LoVo (cell line): ENCODE results near the gene PAX7.

Experiments used
- DNase-seq: peaks from one replicate; pipeline ENCODE4 v3.0.0-alpha.2; 2016; ENCODE audit warnings: low spot score

Gene PAX7

DNA sequence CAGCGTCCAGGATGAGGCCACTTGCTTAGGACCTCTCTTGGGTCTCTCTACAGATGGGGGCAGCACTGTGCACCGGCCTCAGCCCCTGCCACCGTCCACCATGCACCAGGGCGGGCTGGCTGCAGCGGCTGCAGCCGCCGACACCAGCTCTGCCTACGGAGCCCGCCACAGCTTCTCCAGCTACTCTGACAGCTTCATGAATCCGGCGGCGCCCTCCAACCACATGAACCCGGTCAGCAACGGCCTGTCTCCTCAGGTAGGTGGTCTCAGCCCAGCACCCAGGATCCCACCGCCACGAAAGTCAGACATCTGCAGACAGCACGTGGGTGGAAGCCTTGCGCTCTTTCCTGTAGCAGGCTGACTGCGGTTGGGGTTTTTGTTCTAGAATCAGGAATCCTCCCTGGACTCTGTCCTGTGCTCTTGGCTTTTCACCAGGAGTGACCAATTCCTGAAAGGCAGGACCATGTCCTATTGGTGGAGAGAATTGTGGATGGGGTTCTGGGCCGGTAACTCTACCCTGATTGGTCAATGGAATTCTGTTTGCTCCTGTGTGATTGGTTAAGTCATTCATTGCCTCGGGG lies 72.5 kb downstream of the PAX7 start:
- no peak for DNase-seq

DNA sequence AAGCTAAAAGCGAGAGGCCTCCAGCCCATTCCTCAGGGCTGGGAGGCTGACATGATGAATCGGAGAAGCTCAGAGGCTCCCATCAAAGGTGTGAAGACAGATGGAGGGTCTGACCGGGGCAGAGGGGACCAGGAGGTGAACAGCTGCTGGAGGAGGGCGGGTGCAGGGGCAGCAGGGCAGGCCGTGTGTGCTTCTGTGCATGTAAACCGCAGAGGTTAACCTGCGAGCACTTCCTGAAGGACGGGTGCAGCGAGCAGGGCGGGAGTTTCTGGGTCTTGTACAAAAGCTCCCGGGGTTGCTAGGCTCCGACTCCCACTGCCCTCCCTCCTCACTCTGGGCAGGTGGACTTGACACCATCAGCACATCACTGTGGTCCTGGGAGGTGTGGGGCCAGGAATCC lies 75.2 kb downstream of the PAX7 start:
- DNase-seq = no peak

- DNase-seq = no peak
Observed at GRCh38 chr1:18707696-18708257, 77.1 kb downstream of the PAX7 start.

- no peak for DNase-seq
Observed at GRCh38 chr1:18710002-18710401, 79.4 kb downstream of the PAX7 start.

- DNase-seq = no peak
Observed at GRCh38 chr1:18711003-18711402, 80.4 kb downstream of the PAX7 start.

- DNase-seq = no peak
Observed at GRCh38 chr1:18711536-18712251, 81.0 kb downstream of the PAX7 start.

GRCh38 chr1:18712252-18712600 lies 81.6 kb downstream of the PAX7 start:
- DNase-seq = no peak

DNA sequence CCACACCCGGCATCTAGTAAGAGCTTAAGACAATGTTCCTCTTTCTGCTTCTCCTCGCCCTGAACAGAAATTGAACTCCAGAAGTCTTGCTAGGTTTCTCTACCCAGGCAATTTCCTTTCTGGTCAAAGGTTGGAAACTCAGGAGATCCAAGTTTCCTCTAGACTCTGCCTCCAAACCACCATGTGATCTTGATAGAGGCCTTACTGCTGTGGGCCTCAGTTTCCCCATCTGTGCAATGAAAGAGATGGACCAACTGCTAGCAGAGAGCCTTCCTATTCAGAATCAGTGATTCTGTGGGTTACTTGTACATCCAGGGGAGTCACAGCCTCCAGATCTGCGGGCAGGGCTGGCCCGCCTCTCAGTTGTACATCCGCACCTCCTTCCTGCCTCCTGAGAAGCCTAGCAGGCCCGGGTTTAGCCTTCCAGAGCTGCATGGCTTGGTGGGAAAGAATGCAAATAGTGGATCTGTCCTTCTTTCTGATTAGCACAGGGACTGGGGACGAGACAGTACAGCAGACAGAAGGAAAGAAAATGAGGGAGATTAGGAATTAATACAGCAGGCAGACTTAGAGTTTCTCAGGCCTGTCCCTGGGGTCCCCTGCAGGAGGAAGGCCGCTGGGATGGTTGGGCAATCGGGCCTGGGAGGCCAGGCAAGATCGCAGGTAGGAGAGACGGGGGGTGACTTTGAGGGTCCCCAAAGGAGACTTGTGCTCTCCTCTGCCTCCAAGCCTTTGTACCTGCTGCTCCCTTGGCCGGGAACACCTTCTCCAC lies 83.9 kb downstream of the PAX7 start:
- no peak for DNase-seq

DNA sequence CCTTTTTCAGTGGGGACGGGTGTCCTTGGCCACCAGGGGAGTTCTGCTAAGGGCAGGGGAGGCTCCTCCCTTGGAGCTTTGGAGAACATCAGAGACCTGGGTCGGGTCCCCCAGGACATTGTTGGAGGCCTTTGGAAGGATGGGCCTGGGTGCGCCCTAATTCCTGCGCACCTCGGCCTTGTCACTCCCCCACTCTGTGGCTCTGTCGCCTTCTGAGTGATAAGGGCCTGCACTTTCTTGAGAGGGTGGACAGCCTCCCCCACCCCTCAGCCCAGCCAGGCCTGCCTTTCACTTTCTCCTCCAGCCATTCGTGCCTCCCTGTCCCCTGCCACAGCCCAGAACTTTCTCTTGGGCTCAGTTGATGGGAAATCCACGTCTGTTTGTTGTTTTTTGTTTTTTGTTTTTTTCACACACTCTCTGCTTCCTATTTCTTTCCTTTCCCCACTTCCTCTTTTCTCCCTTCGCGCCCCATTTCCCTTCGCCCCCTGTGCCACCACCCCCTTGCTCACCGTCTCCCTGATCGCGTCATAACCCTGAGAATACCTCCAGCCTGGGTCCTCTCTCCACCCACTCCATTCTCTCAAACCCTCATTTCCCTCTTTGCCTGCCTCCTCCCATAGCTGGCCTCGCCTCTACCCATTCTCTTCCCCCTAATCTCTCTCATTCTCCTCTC lies 85.6 kb downstream of the PAX7 start:
- no peak for DNase-seq

DNA sequence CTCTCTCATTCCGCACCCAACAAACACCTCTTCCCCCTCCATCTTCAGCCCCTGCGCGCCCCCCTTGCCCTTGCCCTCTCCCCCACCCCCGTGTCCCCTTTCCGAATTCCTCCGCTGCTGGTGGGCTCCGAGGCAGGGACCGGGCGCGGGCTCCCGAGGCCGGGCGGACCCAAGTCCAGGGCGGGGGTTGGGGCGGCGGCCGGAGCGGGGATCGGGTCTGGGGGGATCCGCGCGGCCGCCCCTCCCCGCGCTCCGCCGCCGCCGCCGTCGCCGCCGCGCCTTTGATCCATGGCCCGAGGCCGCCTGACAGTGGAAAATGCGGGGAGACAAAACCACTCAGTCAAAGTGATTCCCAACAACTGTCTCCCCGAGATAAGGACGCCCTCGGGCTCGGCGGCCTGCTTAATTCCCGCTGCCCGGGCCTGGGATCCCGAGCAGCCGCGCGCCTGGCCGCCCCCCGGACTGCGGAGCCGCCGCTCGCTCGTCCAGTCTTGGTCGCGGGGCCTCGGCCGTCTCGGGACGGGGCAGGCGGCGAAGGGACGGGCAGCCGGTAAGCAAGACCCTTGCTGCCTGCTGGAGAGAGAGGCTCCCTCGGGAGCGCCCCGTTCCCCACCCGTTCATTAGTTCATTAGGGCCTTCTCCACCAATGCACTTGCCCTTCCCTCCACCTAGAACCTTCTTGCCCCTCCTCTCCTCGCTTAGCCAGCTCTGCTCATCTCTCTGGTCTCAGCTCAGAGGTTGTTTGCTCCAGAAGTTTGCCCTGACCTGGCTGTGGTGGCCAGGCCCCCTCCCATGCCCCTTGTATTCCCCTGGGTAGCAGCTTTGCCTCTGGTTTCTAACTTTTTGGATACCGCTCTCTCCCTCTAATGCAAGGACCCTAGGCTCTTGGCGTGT lies 86.4 kb downstream of the PAX7 start:
- no peak for DNase-seq

DNA sequence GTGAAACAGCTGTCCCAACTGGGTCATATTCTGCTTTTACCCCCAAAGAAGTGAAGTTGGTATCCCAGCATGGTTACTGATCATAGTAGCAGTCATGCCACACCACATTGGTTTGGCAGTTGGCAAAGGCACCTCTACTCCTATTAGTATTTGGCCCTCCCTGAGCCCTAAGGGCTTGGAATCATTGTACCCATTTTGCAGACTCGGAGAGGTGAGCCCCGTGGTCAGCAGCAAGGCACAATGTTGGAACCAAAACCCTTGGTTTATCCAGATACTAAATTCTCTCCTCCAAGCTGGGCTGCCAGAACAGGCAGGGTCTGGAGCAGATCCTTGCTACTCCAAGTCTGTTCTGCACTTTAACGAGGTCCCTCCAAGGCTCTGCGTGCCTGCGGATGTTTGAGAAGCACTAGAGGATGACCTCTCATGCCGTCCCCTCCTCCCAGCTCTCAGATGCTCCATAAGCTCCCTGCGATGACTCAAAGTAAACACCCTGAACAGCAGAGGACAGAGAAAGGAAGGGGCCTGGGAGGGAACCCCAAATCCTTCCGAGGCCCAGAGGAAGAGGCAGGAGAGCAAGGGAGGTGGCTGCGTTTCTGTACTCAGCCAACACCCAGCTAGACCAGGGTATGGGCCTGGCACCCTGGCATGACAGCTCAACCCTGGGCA lies 89.3 kb downstream of the PAX7 start:
- DNase-seq = no peak

DNA sequence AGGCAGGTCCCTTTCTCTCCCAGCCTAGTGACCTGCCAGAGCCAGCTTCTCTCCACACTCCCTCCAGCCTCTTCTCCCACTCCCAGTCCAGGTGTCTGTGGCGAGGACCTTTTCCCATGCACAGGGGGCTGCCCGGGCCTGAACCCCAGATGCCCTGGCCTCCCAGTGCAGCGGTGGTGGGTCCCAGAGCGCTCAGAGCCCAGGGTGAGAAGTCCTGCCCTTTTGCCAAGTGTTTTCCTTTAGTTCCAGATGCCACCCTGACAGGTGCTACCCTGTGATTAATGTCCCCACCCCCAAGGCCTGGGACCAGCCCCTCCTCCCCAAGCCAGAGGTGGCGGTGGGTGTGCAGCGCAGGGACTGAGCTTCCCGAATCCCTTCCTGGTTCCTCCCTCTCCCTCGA lies 90.4 kb downstream of the PAX7 start:
- no peak for DNase-seq

GRCh38 chr1:18721776-18722175 lies 91.1 kb downstream of the PAX7 start:
- DNase-seq = no peak

DNA sequence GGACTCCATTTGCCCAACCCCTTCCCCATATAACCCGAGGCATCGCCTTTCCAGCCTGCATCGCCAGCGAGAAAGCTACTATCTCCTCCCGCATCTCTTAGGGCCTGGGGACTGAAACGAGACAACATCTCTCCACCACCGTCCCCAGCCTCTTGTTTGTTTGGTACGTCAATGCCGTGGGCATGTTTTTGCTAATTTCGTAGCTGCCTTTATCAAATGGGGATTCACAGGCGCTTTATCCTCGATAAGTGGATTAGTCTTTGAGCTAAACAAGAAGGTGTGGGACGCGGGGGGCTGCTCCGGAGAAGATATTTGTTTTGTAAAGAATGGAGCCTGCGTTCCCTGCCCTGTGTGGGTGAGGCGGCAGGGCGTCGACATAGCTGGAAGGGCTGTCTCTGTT lies 91.6 kb downstream of the PAX7 start:
- DNase-seq = no peak

- no peak for DNase-seq
Observed at GRCh38 chr1:18723206-18723605, 92.6 kb downstream of the PAX7 start.

DNA sequence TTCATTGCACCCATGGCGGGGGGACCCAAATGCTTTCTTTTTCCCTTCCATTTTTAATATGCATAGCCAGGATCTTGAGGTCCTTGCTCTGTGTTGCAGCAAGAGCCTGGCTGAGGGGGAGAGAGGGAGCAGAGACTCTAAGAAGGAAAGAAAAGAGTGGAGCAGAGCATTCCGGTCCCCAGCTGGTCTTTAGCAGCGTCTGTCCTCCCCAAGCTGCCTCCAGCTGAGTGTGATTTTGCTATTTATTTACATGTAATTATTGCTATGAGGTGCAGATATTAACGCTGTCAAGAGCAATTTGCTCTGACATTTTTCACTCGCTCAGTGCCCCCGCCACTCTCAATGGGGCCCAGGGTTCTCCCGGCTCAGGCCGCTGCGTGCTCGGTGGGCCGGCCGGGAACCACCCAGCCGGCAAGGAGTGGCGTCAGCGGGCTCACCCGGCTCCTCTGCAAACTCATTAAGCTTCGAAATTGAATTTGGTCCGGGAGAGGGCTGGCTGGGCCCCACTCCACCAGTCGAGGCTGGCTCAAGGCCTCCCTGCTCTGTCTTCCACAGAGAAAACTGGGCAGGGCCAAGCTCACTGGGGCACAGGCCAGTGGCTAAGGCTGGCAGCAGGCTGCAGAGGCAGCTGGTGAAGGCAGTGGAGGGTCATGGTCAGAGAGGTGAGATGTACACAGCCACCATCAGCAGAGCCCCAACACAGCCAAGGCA lies 93.2 kb downstream of the PAX7 start:
- DNase-seq = no peak

- no peak for DNase-seq
Observed at GRCh38 chr1:18724801-18725200, 94.2 kb downstream of the PAX7 start.

DNA sequence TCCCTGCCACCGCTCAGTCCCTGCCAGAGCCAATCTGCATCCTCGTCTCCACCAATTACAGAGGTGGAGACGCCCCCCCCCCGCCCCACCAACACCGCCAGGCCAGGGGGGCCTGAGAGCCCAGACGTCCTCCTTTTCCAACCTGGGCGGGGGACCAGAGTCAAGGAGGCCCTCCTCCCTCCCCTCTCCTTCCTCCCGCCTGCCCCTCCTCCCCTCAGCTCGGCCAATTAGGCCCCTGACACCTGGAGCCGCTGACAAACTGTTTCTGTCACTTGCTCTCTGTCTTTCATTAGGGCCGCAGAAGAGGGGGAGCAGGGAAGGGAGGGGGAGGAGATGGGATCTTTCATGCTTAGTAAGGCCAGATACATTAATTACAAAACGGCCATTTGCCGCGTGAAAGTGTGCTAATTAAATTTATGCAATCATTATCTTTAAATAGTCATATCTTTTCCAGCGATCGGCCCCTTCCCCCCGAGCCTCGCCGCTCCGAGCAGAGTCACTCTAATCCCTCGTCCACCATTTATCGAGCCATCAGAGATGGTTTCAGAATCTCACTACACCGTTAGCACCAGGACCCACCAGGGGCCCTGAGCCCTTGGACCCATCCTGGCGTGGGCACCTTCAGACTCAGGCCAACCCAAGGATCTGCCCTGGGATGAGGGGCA lies 94.7 kb downstream of the PAX7 start:
- DNase-seq = no peak

GRCh38 chr1:18726368-18726767 lies 95.7 kb downstream of the PAX7 start:
- no peak for DNase-seq

DNA sequence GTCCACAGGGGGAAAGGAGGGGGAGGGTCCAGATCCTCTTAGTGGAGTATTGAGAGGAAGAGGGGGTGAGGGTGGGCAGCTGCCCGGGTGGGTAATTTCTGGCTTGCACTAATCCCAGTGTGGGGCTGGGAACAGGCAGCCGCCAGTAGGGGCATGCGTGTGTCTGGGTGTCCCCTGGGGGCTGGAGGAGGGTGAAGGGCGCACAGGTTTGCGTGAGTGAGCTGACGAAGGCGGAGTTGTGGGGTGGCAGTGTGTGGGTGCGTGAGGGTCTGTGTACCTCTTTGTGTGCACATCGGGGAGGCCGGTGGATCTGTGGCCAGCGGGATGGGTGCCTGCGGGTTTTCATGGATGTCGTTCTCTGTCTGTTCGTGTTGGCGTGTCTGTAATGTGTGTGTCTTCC lies 97.3 kb downstream of the PAX7 start:
- DNase-seq = no peak
